Measurements from ENCODE around the gene RTEL1.
"Not testable (repeated sequence)": the region's sequence is repeated elsewhere in the genome, so short reads cannot be mapped to it uniquely, and the experiment has no call there.

RTEL1 gene

GRCh38 chr20:63633732-63634131, 24.4 kb upstream of the RTEL1 start:
- no peak for TF ChIP-seq CTCF (IDR thresholded peaks at IDR 0.05; ENCODE audit: low read depth, low read length)
- Histone ChIP-seq H3K36me3 (no peaks in the 10 kb centered on the region), H3K9me3 (no peaks in the 10 kb centered on the region), H3K4me3 (ENCODE audit: low read depth, low read length) (no peak overlapping the region), H3K27me3 (no peaks in the 10 kb centered on the region), H3K4me1 (no peaks in the 10 kb centered on the region)
- DNase-seq = no peak

- TF ChIP-seq CTCF (IDR thresholded peaks at IDR 0.05; ENCODE audit: low read depth, low read length) = no peak
- Histone ChIP-seq H3K9me3 (no peaks in the 10 kb centered on the region), H3K4me3 (ENCODE audit: low read depth, low read length) (no peak overlapping the region), H3K36me3 (no peaks in the 10 kb centered on the region), H3K27me3 (no peaks in the 10 kb centered on the region), H3K4me1 (no peaks in the 10 kb centered on the region)
- DNase-seq = no peak
Observed at GRCh38 chr20:63635431-63636141, 22.5 kb upstream of the RTEL1 start.

- Histone ChIP-seq H3K36me3 (peaks cover 5% of the 10 kb centered on the region), H3K9me3 (no peaks in the 10 kb centered on the region), H3K27me3 (no peaks in the 10 kb centered on the region), H3K4me3 (ENCODE audit: low read depth, low read length) (no peak overlapping the region), H3K4me1 (no peaks in the 10 kb centered on the region; the same call in 1 of the 2 replicates)
- DNase-seq = no peak
- no peak for TF ChIP-seq CTCF (IDR thresholded peaks at IDR 0.05; ENCODE audit: low read depth, low read length)
Observed at GRCh38 chr20:63636752-63637628, 21.1 kb upstream of the RTEL1 start.

- no peak for DNase-seq
- no peak for TF ChIP-seq CTCF (IDR thresholded peaks at IDR 0.05; ENCODE audit: low read depth, low read length)
- Histone ChIP-seq H3K9me3 (no peaks in the 10 kb centered on the region), H3K4me3 (ENCODE audit: low read depth, low read length) (no peak overlapping the region), H3K4me1 (peaks cover 3% of the 10 kb centered on the region), H3K36me3 (peaks cover 21% of the 10 kb centered on the region), H3K27me3 (peaks cover 3% of the 10 kb centered on the region; the same call in 1 of the 2 replicates)
Observed at GRCh38 chr20:63639093-63639975, 18.8 kb upstream of the RTEL1 start.

- Histone ChIP-seq H3K4me1 (peaks cover 3% of the 10 kb centered on the region), H3K27me3 (peaks cover 3% of the 10 kb centered on the region; the same call in 1 of the 2 replicates), H3K9me3 (no peaks in the 10 kb centered on the region), H3K36me3 (peaks cover 23% of the 10 kb centered on the region), H3K4me3 (ENCODE audit: low read depth, low read length) (no peak overlapping the region)
- no peak for DNase-seq
- no peak for TF ChIP-seq CTCF (IDR thresholded peaks at IDR 0.05; ENCODE audit: low read depth, low read length)
Observed at GRCh38 chr20:63640086-63640485, 18.0 kb upstream of the RTEL1 start.

- H3K4me1 ChIP-seq; H3K4me3 ChIP-seq (ENCODE audit: low read depth, low read length); DNase-seq; H3K9me3 ChIP-seq; H3K27me3 ChIP-seq: not testable (repeated sequence)
- H3K36me3 ChIP-seq = peaks cover 26% of the 10 kb centered on the region
Observed at GRCh38 chr20:63640686-63641085, 17.4 kb upstream of the RTEL1 start.
